HepG2 (cell line): ENCODE data around the gene LYSMD1. TPM values are rescaled to one million over a fixed set of nuclear protein-coding genes. Genes with fewer than 3 reads are reported as not detected.
A peak's percentile ranks its signal among the peaks of the same experiment; 100 is the strongest.
"Not testable (repeated sequence)": the region's sequence is repeated elsewhere in the genome, so short reads cannot be mapped to it uniquely, and the experiment has no call there.

Source experiments
- ATAC-seq: fragments of 200-7000 bp; cut with Tn5 transposase; 3 replicates; pipeline ENCODE4 v1.9.1; 2020; ENCODE audit warnings: mild to moderate bottlenecking, moderate library complexity
- BruUV-seq: library from RNA; stranded (reverse); fragments of 400-500 nt; replicated peaks from 2 replicates; lab custom pipeline; 2021; lab: Mats Ljungman, UMichigan
- CTCF ChIA-PET: fragments of 300-600 bp; formaldehyde crosslinking; extraction: SDS; loops from one replicate; lab custom pipeline; 2021; ENCODE audit warnings: low total read pairs, inconsistent platforms, low intra/inter-chr PET ratio; lab: Yijun Ruan, JAX
- POLR2A ChIA-PET: fragments of 350-600 bp; sonication (Branson Sonifier 250); formaldehyde crosslinking; loops from one replicate; lab custom pipeline; 2020; ENCODE audit warnings: antibody characterized with exemption, inconsistent platforms; lab: Yijun Ruan, JAX
- DNase-seq: peaks from one replicate; pipeline ENCODE4 v3.0.0-alpha.2; 2015; ENCODE audit warnings: low spot score
- FAIRE-seq: peaks from 3 replicates; lab custom pipeline; 2011; peaks lifted over from hg19 to GRCh38; lab: Jason Lieb, UNC
- H2AFZ ChIP-seq: one replicate; pipeline ENCODE4 v1.6.1; 2011; ENCODE audit warnings: low read length, inconsistent platforms
- H3K27ac ChIP-seq: fragments of 300-600 bp; 3 replicates; pipeline ENCODE4 v1.8.0; 2011; ENCODE audit warnings: mixed run types, mild to moderate bottlenecking, mixed read lengths, low read length, inconsistent platforms; ENCODE audit not compliant: insufficient read depth; ENCODE audit errors: extremely low read length
- H3K27me3 ChIP-seq, 2 experiments: fragments of 200-600 bp in 1 of 2; 2 replicates in 1 of 2; 3 replicates in 1 of 2; pipeline versions ENCODE4 v1.6.0 to v1.8.0; 2011; ENCODE audit warnings: low read length in 2 of 2, mild to moderate bottlenecking in 2 of 2, moderate library complexity in 2 of 2, inconsistent platforms in 1 of 2; ENCODE audit not compliant: insufficient read depth in 2 of 2, control insufficient read depth in 1 of 2
- H3K36me3 ChIP-seq, 2 experiments: fragments of 200-600 bp in 1 of 2; replicated peaks in 1 of 2; 2 replicates in 1 of 2; 3 replicates in 1 of 2; pipeline versions ENCODE4 v1.5.1 to v1.8.0; 2011; ENCODE audit warnings: low read length in 2 of 2, inconsistent platforms in 1 of 2; ENCODE audit not compliant: insufficient read depth in 2 of 2, control insufficient read depth in 1 of 2
- H3K4me1 ChIP-seq: 2 replicates; pipeline ENCODE4 v1.5.1; 2012; ENCODE audit warnings: low read length, inconsistent platforms; ENCODE audit not compliant: insufficient read depth
- H3K4me2 ChIP-seq: 2 replicates; pipeline ENCODE4 v1.6.0; 2011; ENCODE audit warnings: low read depth, low read length, inconsistent platforms
- H3K4me3 ChIP-seq, 3 experiments: fragments of 200-600 bp in 1 of 3; sonication (generic), shearing (Covaris generic) in 1 of 3; replicated peaks in 1 of 3; 2 replicates each; pipeline ENCODE4 v1.5.1; 2011 to 2016; ENCODE audit warnings: low read length in 3 of 3, inconsistent platforms in 2 of 3, low read depth in 2 of 3, mild to moderate bottlenecking in 2 of 3, control low read depth in 1 of 3, mixed read lengths in 1 of 3; ENCODE audit not compliant: insufficient read depth in 1 of 3
- H3K79me2 ChIP-seq: one replicate; pipeline ENCODE4 v1.6.1; 2011; ENCODE audit warnings: low read length, inconsistent platforms; ENCODE audit not compliant: insufficient read depth
- H3K9ac ChIP-seq: 2 replicates; pipeline ENCODE4 v1.6.0; 2011; ENCODE audit warnings: mild to moderate bottlenecking, low read depth, low read length, inconsistent platforms; ENCODE audit not compliant: insufficient read depth
- H3K9me3 ChIP-seq: 2 replicates; pipeline ENCODE4 v1.5.1; 2012; ENCODE audit warnings: mild to moderate bottlenecking, low read length
- H4K20me1 ChIP-seq: 2 replicates; pipeline ENCODE4 v1.6.0; 2011; ENCODE audit warnings: inconsistent platforms, mild to moderate bottlenecking, low read length, moderate library complexity; ENCODE audit not compliant: insufficient read depth
- ATF7 ChIP-seq, 2 experiments: fragments of 450-650 bp in 1 of 2; sonication (generic) in 1 of 2; formaldehyde crosslinking in 1 of 2; IDR thresholded peaks; 2 replicates each; pipeline versions ENCODE4 v1.4.0 to v1.6.1; 2016 to 2020; ENCODE audit warnings: antibody characterized with exemption in 1 of 2, mild to moderate bottlenecking in 1 of 2, missing genetic modification reagents in 1 of 2
- KDM2A ChIP-seq: sonication (generic); formaldehyde crosslinking; IDR thresholded peaks from 2 replicates; pipeline ENCODE4 v1.4.0; 2020; ENCODE audit warnings: low read depth, missing genetic modification reagents, borderline replicate concordance
- REPIN1 ChIP-seq: sonication (generic); formaldehyde crosslinking; IDR thresholded peaks from 2 replicates; pipeline ENCODE4 v1.8.0; 2022; ENCODE audit warnings: missing genetic modification reagents, low read depth, mild to moderate bottlenecking, borderline replicate concordance
- TAF1 ChIP-seq: sonication (generic); formaldehyde crosslinking; IDR thresholded peaks from 2 replicates; pipeline ENCODE4 v1.4.0; 2020; ENCODE audit warnings: missing genetic modification reagents
- ZMAT3 ChIP-seq: sonication (generic); formaldehyde crosslinking; conservative IDR thresholded peaks from 2 replicates; pipeline ENCODE4 v1.7.0; 2021; ENCODE audit warnings: missing genetic modification reagents
- ZNF253 ChIP-seq: sonication (generic); formaldehyde crosslinking; IDR thresholded peaks from 2 replicates; pipeline ENCODE4 v1.8.0; 2022; ENCODE audit warnings: mild to moderate bottlenecking, missing genetic modification reagents, borderline replicate concordance
- WGBS: methylation state at CpG from one replicate; pipeline ENCODE4 v1.1.6; 2017; ENCODE audit warnings: low lambda C conversion rate; 5-methylcytosine and 5-hydroxymethylcytosine counted together
- in situ Hi-C: cut with HindIII; loops from 2 replicates; pipeline ENCODE4 v1.10.0; 2017; ENCODE audit warnings: low pct_unique_long_range_greater_than_20kb; ENCODE audit not compliant: extremely low pct_ligation_motif_present
- intact Hi-C: fragments of 100-400 bp; cut with micrococcal nuclease; formaldehyde crosslinking; loops from one replicate; pipeline ENCODE4 v1.10.0; 2022; ENCODE audit not compliant: unreplicated experiment
- polyA plus RNA-seq, 8 experiments: library from polyadenylated mRNA; depleted of rRNA in 3 of 8; stranded (reverse) in 7 of 8; unstranded in 1 of 8; fragments of >200 nt; fragmentation: Illumina TruSeq in 4 of 8; extraction: Trizol in 4 of 8; gene quantifications; 2 replicates each; pipeline versions ENCODE4 v1.2.1 to v1.2.3, GENCODE V29; 2011 to 2016; ENCODE audit warnings: low read depth in 4 of 8, missing spikeins in 1 of 8, mixed read lengths in 1 of 8; ENCODE audit not compliant: insufficient read depth in 1 of 8
- total RNA-seq, 5 experiments: library from RNA; depleted of rRNA; stranded (reverse); fragments of >200 nt; fragmentation: Illumina TruSeq; extraction: Trizol; gene quantifications; 2 replicates each; pipeline ENCODE4 v1.2.3, GENCODE V29; 2016; ENCODE audit warnings: low read depth in 1 of 5
- TF ChIP-seq, protein P1 (sequence below): sonication (generic); IDR thresholded peaks from 2 replicates; pipeline ENCODE4 v1.6.1; 2016; ENCODE audit warnings: low read depth, borderline replicate concordance

Gene LYSMD1
- total and polyA plus RNA-seq, 2 of the 13 experiments (the other 11 are each of a cell fraction or from before 2014, with no cell fraction given) = 3.8 to 4.8 TPM

DNA sequence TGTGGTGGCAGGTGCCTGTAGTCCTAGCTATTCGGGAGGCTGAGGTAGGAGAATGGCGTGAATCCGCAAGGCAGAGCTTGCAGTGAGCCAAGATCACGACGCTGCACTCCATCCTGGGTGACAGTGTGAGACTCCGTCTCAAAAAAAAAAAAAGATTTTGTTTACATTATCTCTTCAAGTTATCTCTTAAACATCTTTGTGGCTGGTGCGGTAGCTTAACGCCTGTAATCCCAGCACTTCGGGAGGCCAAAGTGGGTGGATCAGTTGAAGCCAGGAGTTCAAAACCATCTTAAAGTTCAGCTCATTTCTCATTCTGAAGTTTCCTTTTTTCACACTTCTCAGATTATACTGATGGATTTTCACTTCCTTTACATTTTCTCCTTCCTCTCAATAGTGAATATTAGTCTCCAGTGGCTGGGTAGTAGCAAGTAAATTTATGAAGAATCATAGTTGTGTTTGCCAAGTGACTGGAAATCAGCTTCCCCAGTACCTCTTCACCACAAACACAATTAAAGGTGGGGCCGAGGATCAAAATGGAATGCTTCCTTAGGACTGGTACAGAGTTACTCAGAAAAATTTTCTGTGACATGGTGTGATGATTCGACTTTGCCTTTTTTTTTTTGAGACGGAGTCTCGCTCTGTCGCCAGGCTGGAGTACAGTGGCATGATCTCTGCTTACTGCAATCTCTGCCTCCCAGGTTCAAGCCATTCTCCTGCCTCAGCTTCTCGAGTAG lies 46.4 kb upstream of the LYSMD1 start:
- intact Hi-C loops (no loop called here), in situ Hi-C loops (no loop called here)
- FAIRE-seq (no peak), ATAC-seq (no peak), DNase-seq (no peak)
- no peaks in the 10 kb centered on the region for H3K27me3 ChIP-seq
- ChIA-PET CTCF (no interaction called here), POLR2A (interaction anchor here (1.0 kb wide), 1 partner anchor 11 kb away, joined by 3 read pairs; no protein-coding TSS in a partner anchor)
- H4K20me1 ChIP-seq = 0 out of 2 replicates have a peak, but pooled peaks cover 3% of the 10 kb centered on the region
- H3K4me1 ChIP-seq = peaks cover 20% of the 10 kb centered on the region
- WGBS = 93% methylated on average over 15 of the region's 15 CpGs
- H3K27ac ChIP-seq = no peak overlapping the region
- H3K4me3 ChIP-seq = no peak overlapping the region
- no peak overlapping the region for H3K4me2 ChIP-seq
- H3K79me2 ChIP-seq = peaks cover 47% of the 10 kb centered on the region
- BruUV-seq = no TSS peak
- H3K9me3 ChIP-seq = no peaks in the 10 kb centered on the region
- H3K36me3 ChIP-seq = peaks cover 5 to 28% of the 10 kb centered on the region in 2 experiments; a peak in 4 of 5 replicates
- H2AFZ ChIP-seq = no peak overlapping the region
- TF ChIP-seq REPIN1 (CRISPR knock-in tag) (no peak), KDM2A (CRISPR knock-in tag) (no peak), TAF1 (CRISPR knock-in tag) (no peak), ZNF253 (no peak)
- TF ChIP-seq, protein P1, sequence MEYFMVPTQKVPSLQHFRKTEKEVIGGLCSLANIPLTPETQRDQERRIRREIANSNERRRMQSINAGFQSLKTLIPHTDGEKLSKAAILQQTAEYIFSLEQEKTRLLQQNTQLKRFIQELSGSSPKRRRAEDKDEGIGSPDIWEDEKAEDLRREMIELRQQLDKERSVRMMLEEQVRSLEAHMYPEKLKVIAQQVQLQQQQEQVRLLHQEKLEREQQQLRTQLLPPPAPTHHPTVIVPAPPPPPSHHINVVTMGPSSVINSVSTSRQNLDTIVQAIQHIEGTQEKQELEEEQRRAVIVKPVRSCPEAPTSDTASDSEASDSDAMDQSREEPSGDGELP = no peak
- H3K9ac ChIP-seq = no peak overlapping the region

DNA sequence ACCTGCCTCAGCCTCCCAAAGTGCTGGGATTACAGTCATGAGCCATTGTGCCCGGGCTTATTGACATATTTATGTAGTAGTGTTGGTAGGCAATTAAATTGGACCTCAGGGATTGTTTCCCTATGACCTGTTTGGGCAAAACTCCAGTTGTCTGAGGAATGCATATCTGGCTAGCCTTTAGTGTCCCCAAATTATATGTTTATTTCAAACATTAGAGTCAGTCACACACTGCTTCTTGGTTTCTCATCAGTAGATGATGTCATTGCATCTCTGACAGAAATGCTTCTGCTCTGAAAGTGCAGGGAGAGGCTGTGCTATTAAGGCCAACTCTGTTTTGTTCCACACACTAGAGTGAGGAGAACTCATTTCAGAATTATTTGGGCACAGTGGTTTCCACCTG lies 45.1 kb upstream of the LYSMD1 start:
- Histone ChIP-seq H4K20me1 (peaks cover 8% of the 10 kb centered on the region; the same call in 1 of the 2 replicates), H3K36me3 (peaks cover 5 to 39% of the 10 kb centered on the region in 2 experiments; a peak in 4 of 5 replicates), H3K4me3 (no peak overlapping the region), H3K4me1 (peaks cover 8% of the 10 kb centered on the region), H3K27me3 (no peaks in the 10 kb centered on the region), H3K27ac (no peak overlapping the region), H3K9ac (no peak overlapping the region), H3K9me3 (no peaks in the 10 kb centered on the region), H3K79me2 (peaks cover 46% of the 10 kb centered on the region), H3K4me2 (no peak overlapping the region), H2AFZ (no peak overlapping the region)
- no TSS peak for BruUV-seq
- in situ Hi-C loops (no loop called here), intact Hi-C loops (no loop called here)
- POLR2A ChIA-PET = no interaction called here
- CTCF ChIA-PET = no interaction called here
- no peak for ATAC-seq
- TF ChIP-seq ATF7 (IDR thresholded peaks at IDR 0.05) (peak; percentile 63), ATF7 (CRISPR knock-in tag; IDR thresholded peaks at IDR 0.05) (no peak), ZMAT3 (CRISPR knock-in tag) (no peak)
- 100% methylated on average over 1 of the region's 1 CpG for WGBS
- DNase-seq = no peak
- FAIRE-seq = no peak

DNA sequence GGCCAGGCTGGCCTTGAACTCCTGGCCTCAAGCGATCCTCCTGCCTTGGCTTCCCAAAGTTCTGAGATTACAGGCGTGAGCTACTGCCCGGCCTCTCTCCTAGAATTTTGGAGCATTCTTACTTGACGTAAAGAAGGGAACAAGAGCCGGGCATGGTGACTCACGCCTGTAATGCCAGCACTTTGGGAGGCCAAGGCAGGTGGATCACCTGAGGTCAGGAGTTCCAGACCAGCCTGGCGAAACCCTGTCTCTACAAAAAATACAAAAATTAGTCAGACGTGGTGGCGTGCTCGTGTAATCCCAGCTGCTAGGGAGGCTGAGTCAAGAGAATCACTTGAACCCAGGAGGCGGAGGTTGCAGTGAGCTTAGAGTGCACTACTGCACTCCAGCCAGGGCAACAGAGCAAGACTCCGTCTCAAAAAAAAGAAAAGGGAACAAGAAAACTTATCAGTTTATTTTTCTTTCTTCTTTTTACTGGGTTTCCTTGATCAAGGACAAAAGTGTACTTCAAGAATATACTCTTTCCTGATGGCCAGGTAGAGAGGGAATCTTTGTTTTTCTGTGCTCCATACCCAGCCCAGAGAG lies 39.8 kb upstream of the LYSMD1 start:
- not testable (repeated sequence) for H2AFZ ChIP-seq
- POLR2A ChIA-PET = interaction anchor here (1.2 kb wide), 1 partner anchor 17 kb away, joined by 3 read pairs; no protein-coding TSS in a partner anchor
- peaks cover 5 to 42% of the 10 kb centered on the region in 2 experiments; a peak in 4 of 5 replicates for H3K36me3 ChIP-seq

More for the DNA sequence above, 39.8 kb upstream of the LYSMD1 start:
- H3K4me1 ChIP-seq = peaks cover 36% of the 10 kb centered on the region
- in situ Hi-C loops, H3K27me3 ChIP-seq, CTCF ChIA-PET, ATAC-seq, BruUV-seq, H3K4me2 ChIP-seq, H3K4me3 ChIP-seq, intact Hi-C loops, FAIRE-seq, H3K9me3 ChIP-seq, DNase-seq, H3K27ac ChIP-seq, H3K9ac ChIP-seq: not testable (repeated sequence)
- H4K20me1 ChIP-seq = peaks cover 30% of the 10 kb centered on the region
- H3K79me2 ChIP-seq = peaks cover 61% of the 10 kb centered on the region
- WGBS = 95% methylated on average over 12 of the region's 12 CpGs
